Endodermal cell (in vitro differentiated cells): Measurements from ENCODE around the gene COLGALT1. TPM values are rescaled to one million over a fixed set of nuclear protein-coding genes. Genes with fewer than 3 reads are reported as not detected.

ENCODE experiments used
- DNase-seq: peaks from one replicate; pipeline ENCODE4 v3.0.0-alpha.2; 2017
- H3K27ac ChIP-seq: 2 replicates; pipeline ENCODE4 v1.5.1; 2013; ENCODE audit warnings: mild to moderate bottlenecking, low read depth, low read length, moderate library complexity
- H3K27me3 ChIP-seq: 2 replicates; pipeline ENCODE4 v1.6.1; 2013; ENCODE audit warnings: mild to moderate bottlenecking, low read length, moderate library complexity; ENCODE audit not compliant: insufficient read depth, control insufficient read depth, poor library complexity, severe bottlenecking
- H3K36me3 ChIP-seq: 2 replicates; pipeline ENCODE4 v1.7.0; 2013; ENCODE audit warnings: mild to moderate bottlenecking, low read length, moderate library complexity; ENCODE audit not compliant: control insufficient read depth, insufficient read depth
- H3K4me1 ChIP-seq: one replicate; pipeline ENCODE4 v1.7.0; 2013; ENCODE audit warnings: low read length; ENCODE audit not compliant: control insufficient read depth, insufficient read depth
- H3K4me3 ChIP-seq: 2 replicates; pipeline ENCODE4 v1.5.1; 2013; ENCODE audit warnings: mild to moderate bottlenecking, low read length, moderate library complexity
- H3K9ac ChIP-seq: 2 replicates; pipeline ENCODE4 v1.6.1; 2013; ENCODE audit warnings: mild to moderate bottlenecking, low read length, moderate library complexity; ENCODE audit not compliant: poor library complexity, severe bottlenecking; ENCODE audit errors: extremely low read depth
- H3K9me3 ChIP-seq: 2 replicates; pipeline ENCODE4 v1.6.1; 2013; ENCODE audit warnings: mild to moderate bottlenecking, low read length, moderate library complexity; ENCODE audit not compliant: control insufficient read depth
- H3K27ac Mint-ChIP-seq: 2 replicates; pipeline ENCODE4 v1.8.0; 2020; ENCODE audit warnings: mixed read lengths
- H3K27me3 Mint-ChIP-seq: 2 replicates; pipeline ENCODE4 v1.8.0; 2021; ENCODE audit warnings: mild to moderate bottlenecking, mixed read lengths; ENCODE audit not compliant: insufficient read depth
- H3K36me3 Mint-ChIP-seq: 2 replicates; pipeline ENCODE4 v1.8.0; 2020; ENCODE audit warnings: low read depth, mixed read lengths
- H3K4me1 Mint-ChIP-seq: 2 replicates; pipeline ENCODE4 v1.8.0; 2020; ENCODE audit warnings: mixed read lengths
- H3K4me3 Mint-ChIP-seq: 2 replicates; pipeline ENCODE4 v1.8.0; 2020; ENCODE audit warnings: mild to moderate bottlenecking, moderate library complexity, mixed read lengths
- H3K9me3 Mint-ChIP-seq: 2 replicates; pipeline ENCODE4 v1.8.0; 2020; ENCODE audit warnings: mild to moderate bottlenecking, mixed read lengths
- CTCF ChIP-seq: fragments of 200-600 bp; sonication (generic); conservative IDR thresholded peaks from 2 replicates; pipeline ENCODE4 v1.5.0; 2021; ENCODE audit warnings: antibody characterized with exemption, mild to moderate bottlenecking
- WGBS, 2 experiments: methylation state at CpG; one replicate each; pipeline versions ENCODE4 v1.1.5 to v1.1.7; 2013; ENCODE audit warnings: missing lambda C conversion rate in 2 of 2, mixed read lengths in 1 of 2; ENCODE audit not compliant: insufficient coverage in 1 of 2, insufficient read length in 1 of 2; 5-methylcytosine and 5-hydroxymethylcytosine counted together
- total RNA-seq, 2 donors: library from RNA; stranded (reverse); fragmentation: NEBNext Ultra II Directional in 1 of 2; extraction: Animal tissue kit (Norgen Biotek cat#: 25700) in 1 of 2; gene quantifications; 2 replicates in 1 of 2; 3 replicates in 1 of 2; pipeline ENCODE4 v1.2.1, GENCODE V29; 2021

COLGALT1 gene
- total RNA-seq, 2 donors from 2014 or later: 61.2 to 68.3 TPM

- WGBS, 2 experiments: 39% methylated on average over 8 of the region's 8 CpGs; no CpG with 5 or more reads in 1 of the 2 experiments
- peak; percentile 86 for DNase-seq
- no peaks in the 10 kb centered on the region for H3K4me1 ChIP-seq
- H3K27ac ChIP-seq: no peak overlapping the region
- Mint-ChIP-seq H3K9me3 (peaks cover 9% of the 10 kb centered on the region), H3K27ac (no peak overlapping the region), H3K36me3 (no peaks in the 10 kb centered on the region), H3K4me1 (no peaks in the 10 kb centered on the region), H3K27me3 (no peaks in the 10 kb centered on the region), H3K4me3 (no peak overlapping the region)
- no peaks in the 10 kb centered on the region for H3K9me3 ChIP-seq
- no peak overlapping the region for H3K4me3 ChIP-seq
- TF ChIP-seq CTCF: no peak
- no peaks in the 10 kb centered on the region for H3K27me3 ChIP-seq
- H3K9ac ChIP-seq: no peak overlapping the region
- no peaks in the 10 kb centered on the region for H3K36me3 ChIP-seq
Measured at GRCh38 chr19:17530586-17530985, 24.9 kb upstream of the COLGALT1 start.

- H3K36me3 Mint-ChIP-seq: no peaks in the 10 kb centered on the region
- no peak overlapping the region for H3K27ac ChIP-seq
- TF ChIP-seq CTCF: no peak
Measured at GRCh38 chr19:17532116-17532515, 23.3 kb upstream of the COLGALT1 start.

GRCh38 chr19:17532557-17532956 lies 22.9 kb upstream of the COLGALT1 start:
- Histone ChIP-seq H3K27me3 (no peaks in the 10 kb centered on the region), H3K4me1 (no peaks in the 10 kb centered on the region), H3K27ac (no peak overlapping the region), H3K9me3 (no peaks in the 10 kb centered on the region), H3K4me3 (no peak overlapping the region), H3K9ac (no peak overlapping the region), H3K36me3 (no peaks in the 10 kb centered on the region)
- Mint-ChIP-seq H3K36me3 (no peaks in the 10 kb centered on the region), H3K4me3 (no peak overlapping the region), H3K9me3 (peaks cover 9% of the 10 kb centered on the region), H3K27me3 (peaks cover 11% of the 10 kb centered on the region), H3K27ac (no peak overlapping the region), H3K4me1 (no peaks in the 10 kb centered on the region)
- TF ChIP-seq CTCF: no peak
- 65 to 74% methylated on average over 5 to 7 of the region's 7 CpGs for WGBS, 2 experiments
- no peak for DNase-seq

More at GRCh38 chr19:17532116-17532515, 23.3 kb upstream of the COLGALT1 start:
- Mint-ChIP-seq H3K4me3 (no peak overlapping the region), H3K27me3 (peaks cover 7% of the 10 kb centered on the region), H3K4me1 (no peaks in the 10 kb centered on the region), H3K27ac (no peak overlapping the region), H3K9me3 (peaks cover 9% of the 10 kb centered on the region)
- H3K36me3 ChIP-seq: no peaks in the 10 kb centered on the region
- H3K27me3 ChIP-seq: no peaks in the 10 kb centered on the region
- DNase-seq: no peak
- 95 to 96% methylated on average over 7 to 16 of the region's 16 CpGs for WGBS, 2 experiments
- H3K4me3 ChIP-seq: no peak overlapping the region
- no peaks in the 10 kb centered on the region for H3K9me3 ChIP-seq
- H3K4me1 ChIP-seq: no peaks in the 10 kb centered on the region
- H3K9ac ChIP-seq: no peak overlapping the region
